CD4-positive, CD25-positive, alpha-beta regulatory T cell (primary cell): ENCODE data around the gene OCA2. TPM values are rescaled to one million over a fixed set of nuclear protein-coding genes. Genes with fewer than 3 reads are reported as not detected.

Source experiments
- ATAC-seq, 2 donors: fragments of 150-1000 bp; cut with Tn5 transposase; one replicate each; pipeline ENCODE4 v1.10.0; 2021; ENCODE audit warnings: low read depth in 2 of 2, moderate number of reproducible peaks in 2 of 2, moderate library complexity in 1 of 2
- DNase-seq, 3 donors: peaks; one replicate each; pipeline versions ENCODE4 v3.0.0 to v3.0.0-alpha.2; 2012 to 2022; ENCODE audit warnings: mixed read lengths in 1 of 3
- H3K27ac ChIP-seq: one replicate; pipeline ENCODE4 v1.7.0; 2013; ENCODE audit warnings: mild to moderate bottlenecking, low read length; ENCODE audit not compliant: insufficient read depth, poor library complexity, severe bottlenecking
- H3K27me3 ChIP-seq: one replicate; pipeline ENCODE4 v1.7.0; 2013; ENCODE audit warnings: low read length; ENCODE audit not compliant: control insufficient read depth, insufficient read depth
- H3K36me3 ChIP-seq: one replicate; pipeline ENCODE4 v1.7.0; 2013; ENCODE audit warnings: mild to moderate bottlenecking, low read length, moderate library complexity; ENCODE audit not compliant: control insufficient read depth, insufficient read depth
- H3K4me1 ChIP-seq: 2 replicates; pipeline ENCODE4 v1.7.0; 2013; ENCODE audit warnings: mild to moderate bottlenecking, low read length; ENCODE audit not compliant: insufficient read depth, control insufficient read depth, poor library complexity, severe bottlenecking
- H3K4me3 ChIP-seq: one replicate; pipeline ENCODE4 v1.7.0; 2013; ENCODE audit warnings: low read depth, mild to moderate bottlenecking, low read length, moderate library complexity
- H3K9me3 ChIP-seq, 2 experiments: 1 replicate in 1 of 2; 2 replicates in 1 of 2; pipeline ENCODE4 v1.7.0; 2013; ENCODE audit warnings: low read length in 2 of 2, mild to moderate bottlenecking in 1 of 2, moderate library complexity in 1 of 2; ENCODE audit not compliant: control insufficient read depth in 2 of 2
- H3K27ac Mint-ChIP-seq, 3 donors: one replicate each; pipeline ENCODE4 v1.8.0; 2020 to 2022; ENCODE audit warnings: mild to moderate bottlenecking in 3 of 3, mixed read lengths in 3 of 3, moderate library complexity in 2 of 3
- H3K27me3 Mint-ChIP-seq: one replicate; pipeline ENCODE4 v1.8.0; 2022; ENCODE audit warnings: mild to moderate bottlenecking, mixed read lengths
- H3K36me3 Mint-ChIP-seq: one replicate; pipeline ENCODE4 v1.8.0; 2020; ENCODE audit warnings: mixed read lengths
- H3K4me1 Mint-ChIP-seq, 4 donors: one replicate each; pipeline ENCODE4 v1.8.0; 2020 to 2022; ENCODE audit warnings: mixed read lengths in 4 of 4, mild to moderate bottlenecking in 1 of 4
- H3K4me3 Mint-ChIP-seq, 4 donors: one replicate each; pipeline ENCODE4 v1.8.0; 2020 to 2022; ENCODE audit warnings: mild to moderate bottlenecking in 4 of 4, mixed read lengths in 4 of 4, moderate library complexity in 3 of 4
- H3K9me3 Mint-ChIP-seq, 7 donors: one replicate each; pipeline ENCODE4 v1.8.0; 2020 to 2022; ENCODE audit warnings: mixed read lengths in 7 of 7, mild to moderate bottlenecking in 3 of 7, moderate library complexity in 2 of 7
- polyA plus RNA-seq, 4 donors: library from polyadenylated mRNA; unstranded; fragments of 300-500 nt; fragmentation: Illumina TruSeq; gene quantifications; one replicate each; pipeline ENCODE4 v1.2.3, GENCODE V29; 2021
- total RNA-seq: library from RNA; stranded (reverse); gene quantifications from one replicate; pipeline ENCODE4 v1.2.3, GENCODE V29; 2022

Gene OCA2
- total and polyA plus RNA-seq, 5 donors from 2014 or later, result not detected

DNA sequence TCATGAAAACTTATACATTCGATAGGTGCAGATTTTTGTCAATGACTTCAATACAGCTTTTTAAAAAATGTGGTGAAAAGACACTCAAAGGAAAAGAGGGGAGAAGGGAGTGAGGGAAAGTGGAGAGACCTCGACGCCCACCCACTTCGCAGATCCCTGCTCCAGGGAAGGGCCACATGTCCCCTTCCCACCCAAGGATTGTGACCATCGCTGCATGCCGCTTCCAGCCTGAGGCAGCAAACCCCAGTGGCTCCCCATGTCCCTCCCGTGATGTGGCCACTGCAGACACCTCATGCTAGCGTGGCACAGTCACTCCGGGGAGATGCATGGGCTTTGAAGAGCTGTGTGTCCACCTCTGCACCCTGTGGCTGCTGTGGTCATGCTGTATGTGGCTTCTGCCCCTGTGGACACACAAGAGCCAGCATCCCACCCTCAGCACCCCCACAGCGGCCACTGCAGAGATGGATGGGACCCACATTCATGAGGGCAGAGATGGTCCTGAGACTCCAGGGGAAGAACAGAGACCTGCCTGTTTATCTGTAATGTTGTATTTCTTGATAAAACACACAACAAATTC is 230.2 kb downstream of the OCA2 start:
- H3K4me3 ChIP-seq, result no peak overlapping the region
- no peaks in the 10 kb centered on the region for H3K4me1 Mint-ChIP-seq
- no peaks in the 10 kb centered on the region for H3K36me3 ChIP-seq
- no peak overlapping the region for H3K27ac Mint-ChIP-seq
- ATAC-seq (no peak), DNase-seq (no peak)
- H3K27ac ChIP-seq, result no peak overlapping the region
- no peaks in the 10 kb centered on the region for H3K9me3 ChIP-seq
- no peaks in the 10 kb centered on the region for H3K4me1 ChIP-seq
- H3K27me3 ChIP-seq, result no peaks in the 10 kb centered on the region
- no peaks in the 10 kb centered on the region for H3K36me3 Mint-ChIP-seq
- H3K4me3 Mint-ChIP-seq, result no peak overlapping the region
- peaks cover 0 to 6% (median 0%) of the 10 kb centered on the region in 7 donors for H3K9me3 Mint-ChIP-seq
- no peaks in the 10 kb centered on the region for H3K27me3 Mint-ChIP-seq

DNA sequence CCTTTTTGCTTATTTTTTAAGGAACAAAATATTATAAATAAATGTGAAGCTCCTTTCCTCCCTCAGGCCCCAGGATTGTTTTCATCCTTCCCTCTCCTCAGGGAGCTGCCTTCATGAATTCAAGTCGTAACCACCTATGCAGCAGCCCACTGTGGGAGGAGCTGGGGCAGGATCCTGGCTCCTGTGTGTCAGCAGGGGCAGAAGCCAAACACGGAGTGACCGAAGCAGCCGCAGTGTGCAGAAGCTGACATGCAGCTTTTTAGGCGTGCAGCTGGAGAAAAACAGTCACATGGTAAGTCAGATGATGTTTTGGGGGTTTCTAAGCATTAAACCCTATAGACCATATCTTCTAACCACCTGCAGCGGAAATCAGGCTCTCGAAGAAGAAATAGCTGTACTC is 231.3 kb downstream of the OCA2 start:
- no peaks in the 10 kb centered on the region for H3K36me3 ChIP-seq
- H3K9me3 ChIP-seq, result no peaks in the 10 kb centered on the region
- ATAC-seq (no peak), DNase-seq (no peak)
- Mint-ChIP-seq H3K27me3 (no peaks in the 10 kb centered on the region), H3K27ac (no peak overlapping the region), H3K4me1 (no peaks in the 10 kb centered on the region), H3K9me3 (peaks cover 0 to 6% (median 0%) of the 10 kb centered on the region in 7 donors), H3K36me3 (no peaks in the 10 kb centered on the region), H3K4me3 (no peak overlapping the region)
- H3K27me3 ChIP-seq, result no peaks in the 10 kb centered on the region
- H3K4me3 ChIP-seq, result no peak overlapping the region
- H3K27ac ChIP-seq, result no peak overlapping the region
- H3K4me1 ChIP-seq, result no peaks in the 10 kb centered on the region

DNA sequence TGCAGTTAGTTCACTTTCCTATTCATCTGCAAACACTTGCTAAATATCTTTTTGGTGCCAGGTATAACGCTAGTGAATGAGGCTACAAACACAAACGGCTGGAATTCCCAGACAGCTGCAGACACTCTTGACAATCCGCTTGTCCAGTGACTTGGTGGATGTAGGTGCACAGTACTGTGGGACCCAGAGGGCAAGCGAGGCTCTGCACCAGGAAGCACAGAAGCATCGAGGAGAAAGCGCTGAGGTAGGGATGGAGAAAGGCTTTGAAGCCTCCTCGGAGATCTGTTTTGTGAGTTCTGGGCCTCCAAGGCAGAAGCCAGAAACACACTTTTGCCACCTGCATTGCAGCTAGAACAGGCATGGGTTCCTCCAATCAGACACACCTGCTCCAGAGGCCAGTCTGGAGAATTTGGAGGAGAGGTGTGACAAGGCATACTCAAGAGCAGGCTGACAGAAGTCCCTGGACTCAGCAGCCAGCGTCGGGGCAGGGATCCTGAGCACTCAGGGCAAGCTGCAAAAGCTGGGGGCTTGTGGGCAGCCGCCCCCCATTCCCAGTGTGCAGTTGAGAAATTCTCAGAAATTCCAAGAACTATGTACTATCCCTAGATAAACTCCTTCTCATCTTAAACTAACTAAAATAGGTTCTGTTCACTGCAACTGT is 232.5 kb downstream of the OCA2 start:
- Mint-ChIP-seq H3K9me3 (peaks cover 0 to 5% (median 0%) of the 10 kb centered on the region in 7 donors), H3K27me3 (no peaks in the 10 kb centered on the region), H3K27ac (no peak overlapping the region), H3K4me3 (no peak overlapping the region), H3K36me3 (no peaks in the 10 kb centered on the region), H3K4me1 (no peaks in the 10 kb centered on the region)
- Histone ChIP-seq H3K27ac (no peak overlapping the region), H3K27me3 (no peaks in the 10 kb centered on the region), H3K36me3 (no peaks in the 10 kb centered on the region), H3K9me3 (no peaks in the 10 kb centered on the region), H3K4me1 (no peaks in the 10 kb centered on the region), H3K4me3 (no peak overlapping the region)
- ATAC-seq, result no peak
- no peak for DNase-seq

DNA sequence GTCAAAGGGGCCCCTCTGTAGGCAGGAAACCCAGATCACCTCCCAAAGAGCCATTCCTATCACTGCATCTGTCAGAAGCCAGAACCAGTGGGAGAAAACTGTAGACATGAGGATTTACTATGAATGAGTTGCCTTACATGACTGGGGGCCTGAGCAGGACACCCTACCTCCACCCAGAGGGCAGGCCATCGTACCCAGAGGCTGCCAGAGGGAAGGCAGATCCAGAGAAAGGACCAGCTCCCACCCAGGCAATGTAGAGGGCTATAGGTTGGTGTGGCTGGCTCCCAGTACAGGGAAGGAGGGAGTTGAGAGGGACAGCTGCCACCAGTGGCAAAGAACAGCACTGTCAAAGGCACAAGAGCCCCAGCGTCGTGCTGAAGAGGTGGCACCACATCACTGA is 233.2 kb downstream of the OCA2 start:
- Mint-ChIP-seq H3K27me3 (no peaks in the 10 kb centered on the region), H3K4me1 (no peaks in the 10 kb centered on the region), H3K27ac (peak overlapping the region in 1 of 3 donors; percentile 14), H3K9me3 (peaks cover 0 to 7% (median 4%) of the 10 kb centered on the region in 7 donors), H3K4me3 (no peak overlapping the region), H3K36me3 (no peaks in the 10 kb centered on the region)
- Histone ChIP-seq H3K27ac (no peak overlapping the region), H3K27me3 (no peaks in the 10 kb centered on the region), H3K4me1 (no peaks in the 10 kb centered on the region), H3K36me3 (no peaks in the 10 kb centered on the region), H3K9me3 (no peaks in the 10 kb centered on the region), H3K4me3 (no peak overlapping the region)
- ATAC-seq (no peak), DNase-seq (no peak)

DNA sequence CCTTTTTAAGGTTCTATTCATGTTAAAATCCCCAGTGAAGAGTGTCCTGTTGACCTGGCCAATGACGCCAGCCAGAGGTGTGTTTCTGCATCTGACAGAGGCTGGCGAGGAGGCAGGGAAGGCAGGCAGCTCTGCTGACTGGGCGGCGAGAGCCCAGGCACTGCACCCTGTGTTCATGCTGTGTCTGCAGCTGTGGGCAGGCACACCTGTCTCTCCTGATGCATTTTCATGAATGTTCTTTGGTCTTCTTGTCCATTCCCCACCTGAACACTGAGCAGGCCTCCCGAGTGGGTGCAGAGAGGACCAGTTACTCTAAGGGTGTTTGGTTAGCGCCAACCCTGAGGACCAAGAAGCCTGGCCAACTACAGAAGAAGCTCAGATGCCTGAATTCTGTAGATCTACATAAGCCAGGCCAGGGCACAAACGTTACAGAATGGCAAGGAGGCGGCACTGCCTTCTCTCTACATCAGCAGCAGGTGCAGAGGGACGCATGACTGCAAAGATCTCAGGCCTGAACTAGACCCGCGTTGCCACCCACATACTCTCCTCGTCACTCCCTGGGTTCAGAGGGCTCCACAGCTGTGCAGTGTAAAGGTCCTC is 233.7 kb downstream of the OCA2 start:
- Mint-ChIP-seq H3K36me3 (no peaks in the 10 kb centered on the region), H3K27me3 (no peaks in the 10 kb centered on the region), H3K4me1 (no peaks in the 10 kb centered on the region), H3K27ac (peak overlapping the region in 1 of 3 donors; percentile 14), H3K4me3 (no peak overlapping the region), H3K9me3 (peaks cover 0 to 9% (median 5%) of the 10 kb centered on the region in 7 donors)
- no peak overlapping the region for H3K27ac ChIP-seq
- H3K4me1 ChIP-seq, result no peaks in the 10 kb centered on the region
- no peak for ATAC-seq
- no peaks in the 10 kb centered on the region for H3K36me3 ChIP-seq
- no peaks in the 10 kb centered on the region for H3K9me3 ChIP-seq
- DNase-seq, result no peak
- H3K4me3 ChIP-seq, result no peak overlapping the region
- no peaks in the 10 kb centered on the region for H3K27me3 ChIP-seq

DNA sequence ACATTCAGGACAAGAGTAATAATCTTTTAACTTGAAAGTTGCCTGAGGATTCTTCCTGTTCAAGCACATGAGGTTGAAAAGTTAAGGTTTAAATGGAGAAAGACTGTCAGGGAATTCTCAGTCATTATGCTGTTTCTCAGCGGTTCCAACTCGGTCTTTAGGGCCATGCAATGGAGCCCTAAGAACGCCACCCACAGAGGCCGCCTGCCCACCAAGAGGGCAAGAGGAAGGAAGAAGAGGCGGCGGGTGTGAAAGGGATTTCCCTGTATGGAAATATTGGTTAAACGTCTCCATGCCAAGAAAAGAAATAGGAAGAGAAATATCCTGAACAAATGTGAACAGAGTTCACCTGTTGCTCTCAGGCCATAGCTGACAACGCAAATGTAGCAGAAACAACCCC is 234.4 kb downstream of the OCA2 start:
- H3K27ac ChIP-seq, result no peak overlapping the region
- Mint-ChIP-seq H3K4me3 (no peak overlapping the region), H3K9me3 (peaks cover 0 to 9% (median 5%) of the 10 kb centered on the region in 7 donors), H3K27ac (no peak overlapping the region), H3K36me3 (no peaks in the 10 kb centered on the region), H3K27me3 (no peaks in the 10 kb centered on the region), H3K4me1 (no peaks in the 10 kb centered on the region)
- DNase-seq (no peak), ATAC-seq (no peak)
- no peaks in the 10 kb centered on the region for H3K36me3 ChIP-seq
- no peak overlapping the region for H3K4me3 ChIP-seq
- H3K4me1 ChIP-seq, result no peaks in the 10 kb centered on the region
- no peaks in the 10 kb centered on the region for H3K9me3 ChIP-seq
- no peaks in the 10 kb centered on the region for H3K27me3 ChIP-seq

DNA sequence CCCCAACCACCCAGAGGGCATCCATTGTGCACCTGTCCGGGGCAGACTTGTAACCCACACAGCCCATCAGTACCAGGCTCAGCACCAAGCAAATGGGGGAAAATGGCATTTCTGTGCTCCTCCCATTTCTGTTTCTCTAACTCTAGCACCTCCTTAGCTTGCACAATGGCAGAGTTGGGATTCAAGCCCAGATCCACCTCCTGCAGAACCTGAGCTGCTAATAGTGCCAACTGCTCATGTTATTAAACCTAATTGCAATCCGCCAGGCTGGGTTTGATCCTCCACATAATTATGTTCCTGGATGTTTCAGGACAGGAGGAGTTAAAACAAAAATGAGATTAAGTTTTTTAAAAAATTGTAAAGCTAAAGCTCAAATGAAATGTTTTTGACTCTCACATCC is 235.0 kb downstream of the OCA2 start:
- no peaks in the 10 kb centered on the region for H3K36me3 ChIP-seq
- H3K27ac ChIP-seq, result no peak overlapping the region
- H3K27ac Mint-ChIP-seq, result no peak overlapping the region
- H3K36me3 Mint-ChIP-seq, result no peaks in the 10 kb centered on the region
- DNase-seq (no peak), ATAC-seq (no peak)
- H3K4me1 Mint-ChIP-seq, result no peaks in the 10 kb centered on the region
- H3K4me1 ChIP-seq, result no peaks in the 10 kb centered on the region
- no peak overlapping the region for H3K4me3 ChIP-seq
- H3K9me3 Mint-ChIP-seq, result peaks cover 0 to 12% (median 5%) of the 10 kb centered on the region in 7 donors
- H3K9me3 ChIP-seq, result no peaks in the 10 kb centered on the region
- H3K4me3 Mint-ChIP-seq, result no peak overlapping the region
- no peaks in the 10 kb centered on the region for H3K27me3 ChIP-seq
- H3K27me3 Mint-ChIP-seq, result no peaks in the 10 kb centered on the region

DNA sequence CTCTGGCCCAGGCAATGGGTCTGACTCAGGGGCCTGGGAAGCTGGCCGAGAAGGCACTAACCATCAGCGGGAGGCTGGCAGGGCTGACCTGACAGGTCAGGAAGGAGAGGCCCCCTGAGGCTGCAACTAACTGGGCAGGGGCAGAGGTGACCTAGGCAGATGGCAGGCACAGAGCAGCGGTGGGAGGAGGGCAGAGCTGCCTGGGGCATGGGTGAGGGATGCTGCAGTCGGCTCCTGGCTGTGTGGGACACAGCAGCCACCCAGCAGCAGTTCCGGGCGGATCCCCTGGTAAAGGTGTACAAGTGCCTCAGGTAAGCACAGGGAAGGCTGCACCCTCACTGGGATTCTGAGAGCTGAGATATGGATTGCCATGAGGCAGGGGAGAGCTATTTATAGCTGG is 236.1 kb downstream of the OCA2 start:
- H3K27ac ChIP-seq, result no peak overlapping the region
- no peak overlapping the region for H3K4me3 ChIP-seq
- Mint-ChIP-seq H3K9me3 (peaks cover 0 to 10% (median 4%) of the 10 kb centered on the region in 7 donors), H3K27me3 (no peaks in the 10 kb centered on the region), H3K4me3 (no peak overlapping the region), H3K36me3 (no peaks in the 10 kb centered on the region), H3K4me1 (no peaks in the 10 kb centered on the region), H3K27ac (no peak overlapping the region)
- ATAC-seq (no peak), DNase-seq (no peak)
- H3K4me1 ChIP-seq, result no peaks in the 10 kb centered on the region
- no peaks in the 10 kb centered on the region for H3K9me3 ChIP-seq
- H3K27me3 ChIP-seq, result no peaks in the 10 kb centered on the region
- no peaks in the 10 kb centered on the region for H3K36me3 ChIP-seq
